Caki2 (cell line): ENCODE data around the gene HS6ST3. TPM values are rescaled to one million over a fixed set of nuclear protein-coding genes. Genes with fewer than 3 reads are reported as not detected.
"Not testable (repeated sequence)": the region's sequence is repeated elsewhere in the genome, so short reads cannot be mapped to it uniquely, and the experiment has no call there.

Experiments used
- DNase-seq: peaks from one replicate; pipeline ENCODE4 v3.0.0-alpha.2; 2015; ENCODE audit warnings: low read depth
- in situ Hi-C: cut with HindIII; loops from 2 replicates; pipeline ENCODE4 v1.10.0; 2016; ENCODE audit warnings: low sequenced_read_pairs, low pct_unique_long_range_greater_than_20kb, mixed read lengths
- total RNA-seq: library from RNA; depleted of rRNA; stranded (reverse); fragments of >200 nt; shearing (Covaris generic); gene quantifications from 2 replicates; pipeline ENCODE4 v1.2.3, GENCODE V29; 2014; ENCODE audit warnings: low replicate concordance

HS6ST3 gene
- total RNA-seq, 1 experiment from 2014 or later = 7.5 TPM

GRCh38 chr13:96090240-96091101 is 564 bp downstream of the HS6ST3 start:
- in situ Hi-C loops = no loop called here
- peak; percentile 16 for DNase-seq

- in situ Hi-C loops = no loop called here
- peak; percentile 44 for DNase-seq
Measured at GRCh38 chr13:96091164-96092117, 1.5 kb downstream of the HS6ST3 start.

- in situ Hi-C loops = no loop called here
- DNase-seq = no peak
Measured at GRCh38 chr13:96093296-96094006, 3.5 kb downstream of the HS6ST3 start.

GRCh38 chr13:96100457-96101220 is 10.7 kb downstream of the HS6ST3 start:
- in situ Hi-C loops = no loop called here
- no peak for DNase-seq

GRCh38 chr13:96104516-96104915 is 14.6 kb downstream of the HS6ST3 start:
- no peak for DNase-seq
- in situ Hi-C loops = no loop called here

- in situ Hi-C loops, DNase-seq: not testable (repeated sequence)
Measured at GRCh38 chr13:96108072-96108471, 18.2 kb downstream of the HS6ST3 start.

- DNase-seq = no peak
- in situ Hi-C loops = no loop called here
Measured at GRCh38 chr13:96109125-96109524, 19.2 kb downstream of the HS6ST3 start.

GRCh38 chr13:96112936-96113335 is 23.0 kb downstream of the HS6ST3 start:
- in situ Hi-C loops = no loop called here
- DNase-seq = no peak

GRCh38 chr13:96115368-96115767 is 25.5 kb downstream of the HS6ST3 start:
- in situ Hi-C loops, DNase-seq: not testable (repeated sequence)

GRCh38 chr13:96119921-96120320 is 30.0 kb downstream of the HS6ST3 start:
- no peak for DNase-seq
- in situ Hi-C loops = no loop called here

GRCh38 chr13:96130818-96131340 is 41.0 kb downstream of the HS6ST3 start:
- in situ Hi-C loops = no loop called here
- no peak for DNase-seq

- in situ Hi-C loops = no loop called here
- peak; percentile 19 for DNase-seq
Measured at GRCh38 chr13:96141032-96141431, 51.1 kb downstream of the HS6ST3 start.

GRCh38 chr13:96159725-96160124 is 69.8 kb downstream of the HS6ST3 start:
- no peak for DNase-seq
- in situ Hi-C loops = no loop called here

- in situ Hi-C loops = no loop called here
- no peak for DNase-seq
Measured at GRCh38 chr13:96161141-96161540, 71.2 kb downstream of the HS6ST3 start.

- in situ Hi-C loops = no loop called here
- DNase-seq = no peak
Measured at GRCh38 chr13:96165840-96166239, 75.9 kb downstream of the HS6ST3 start.

- no peak for DNase-seq
- in situ Hi-C loops = no loop called here
Measured at GRCh38 chr13:96172066-96172465, 82.2 kb downstream of the HS6ST3 start.

- no peak for DNase-seq
- in situ Hi-C loops = no loop called here
Measured at GRCh38 chr13:96178759-96179158, 88.9 kb downstream of the HS6ST3 start.

- in situ Hi-C loops = no loop called here
- DNase-seq = no peak
Measured at GRCh38 chr13:96179309-96179708, 89.4 kb downstream of the HS6ST3 start.
